Measurements from ENCODE around the gene ADGB.

DNA sequence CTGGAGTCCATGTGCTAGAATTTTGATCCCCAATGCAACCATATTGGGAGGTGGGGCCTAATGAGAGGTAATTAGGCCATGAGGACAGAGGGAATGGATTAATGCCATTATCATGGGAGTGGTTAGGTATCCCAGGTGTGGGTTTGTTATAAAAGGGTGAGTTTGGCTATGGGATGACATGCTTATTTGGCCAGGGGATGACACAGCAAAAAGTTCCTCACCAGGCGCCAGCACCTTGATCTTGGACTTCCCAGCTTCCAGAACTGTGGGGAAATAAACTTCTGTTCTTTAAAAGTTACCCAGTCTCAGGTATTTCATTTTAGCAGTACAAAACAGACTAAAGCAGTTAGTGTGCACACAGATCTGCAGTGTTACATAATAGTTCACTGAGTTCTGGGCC is 84.1 kb downstream of the ADGB start:
- TF ChIP-seq JUND (IDR thresholded peaks at IDR 0.05) (no peak), RAD21 (IDR thresholded peaks at IDR 0.05) (no peak), GABPA (IDR thresholded peaks at IDR 0.05 in 1 of 2, conservative IDR thresholded peaks at IDR 0.05 in 1 of 2) (no peak), TAF1 (conservative IDR thresholded peaks at IDR 0.05) (no peak), EGR1 (IDR thresholded peaks at IDR 0.05; ENCODE audit: low read depth in 2 of 2) (no peak), SP1 (IDR thresholded peaks at IDR 0.05) (no peak), YY1 (IDR thresholded peaks at IDR 0.05) (no peak), RXRA (IDR thresholded peaks at IDR 0.05) (no peak)
- TF ChIP-seq, protein P1, sequence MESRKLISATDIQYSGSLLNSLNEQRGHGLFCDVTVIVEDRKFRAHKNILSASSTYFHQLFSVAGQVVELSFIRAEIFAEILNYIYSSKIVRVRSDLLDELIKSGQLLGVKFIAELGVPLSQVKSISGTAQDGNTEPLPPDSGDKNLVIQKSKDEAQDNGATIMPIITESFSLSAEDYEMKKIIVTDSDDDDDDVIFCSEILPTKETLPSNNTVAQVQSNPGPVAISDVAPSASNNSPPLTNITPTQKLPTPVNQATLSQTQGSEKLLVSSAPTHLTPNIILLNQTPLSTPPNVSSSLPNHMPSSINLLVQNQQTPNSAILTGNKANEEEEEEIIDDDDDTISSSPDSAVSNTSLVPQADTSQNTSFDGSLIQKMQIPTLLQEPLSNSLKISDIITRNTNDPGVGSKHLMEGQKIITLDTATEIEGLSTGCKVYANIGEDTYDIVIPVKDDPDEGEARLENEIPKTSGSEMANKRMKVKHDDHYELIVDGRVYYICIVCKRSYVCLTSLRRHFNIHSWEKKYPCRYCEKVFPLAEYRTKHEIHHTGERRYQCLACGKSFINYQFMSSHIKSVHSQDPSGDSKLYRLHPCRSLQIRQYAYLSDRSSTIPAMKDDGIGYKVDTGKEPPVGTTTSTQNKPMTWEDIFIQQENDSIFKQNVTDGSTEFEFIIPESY (IDR thresholded peaks at IDR 0.05), result no peak
- TF ChIP-seq, protein P2, sequence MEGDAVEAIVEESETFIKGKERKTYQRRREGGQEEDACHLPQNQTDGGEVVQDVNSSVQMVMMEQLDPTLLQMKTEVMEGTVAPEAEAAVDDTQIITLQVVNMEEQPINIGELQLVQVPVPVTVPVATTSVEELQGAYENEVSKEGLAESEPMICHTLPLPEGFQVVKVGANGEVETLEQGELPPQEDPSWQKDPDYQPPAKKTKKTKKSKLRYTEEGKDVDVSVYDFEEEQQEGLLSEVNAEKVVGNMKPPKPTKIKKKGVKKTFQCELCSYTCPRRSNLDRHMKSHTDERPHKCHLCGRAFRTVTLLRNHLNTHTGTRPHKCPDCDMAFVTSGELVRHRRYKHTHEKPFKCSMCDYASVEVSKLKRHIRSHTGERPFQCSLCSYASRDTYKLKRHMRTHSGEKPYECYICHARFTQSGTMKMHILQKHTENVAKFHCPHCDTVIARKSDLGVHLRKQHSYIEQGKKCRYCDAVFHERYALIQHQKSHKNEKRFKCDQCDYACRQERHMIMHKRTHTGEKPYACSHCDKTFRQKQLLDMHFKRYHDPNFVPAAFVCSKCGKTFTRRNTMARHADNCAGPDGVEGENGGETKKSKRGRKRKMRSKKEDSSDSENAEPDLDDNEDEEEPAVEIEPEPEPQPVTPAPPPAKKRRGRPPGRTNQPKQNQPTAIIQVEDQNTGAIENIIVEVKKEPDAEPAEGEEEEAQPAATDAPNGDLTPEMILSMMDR (IDR thresholded peaks at IDR 0.05; ENCODE audit: low read depth, low read length, missing input control), result no peak
- TF ChIP-seq, protein P3, sequence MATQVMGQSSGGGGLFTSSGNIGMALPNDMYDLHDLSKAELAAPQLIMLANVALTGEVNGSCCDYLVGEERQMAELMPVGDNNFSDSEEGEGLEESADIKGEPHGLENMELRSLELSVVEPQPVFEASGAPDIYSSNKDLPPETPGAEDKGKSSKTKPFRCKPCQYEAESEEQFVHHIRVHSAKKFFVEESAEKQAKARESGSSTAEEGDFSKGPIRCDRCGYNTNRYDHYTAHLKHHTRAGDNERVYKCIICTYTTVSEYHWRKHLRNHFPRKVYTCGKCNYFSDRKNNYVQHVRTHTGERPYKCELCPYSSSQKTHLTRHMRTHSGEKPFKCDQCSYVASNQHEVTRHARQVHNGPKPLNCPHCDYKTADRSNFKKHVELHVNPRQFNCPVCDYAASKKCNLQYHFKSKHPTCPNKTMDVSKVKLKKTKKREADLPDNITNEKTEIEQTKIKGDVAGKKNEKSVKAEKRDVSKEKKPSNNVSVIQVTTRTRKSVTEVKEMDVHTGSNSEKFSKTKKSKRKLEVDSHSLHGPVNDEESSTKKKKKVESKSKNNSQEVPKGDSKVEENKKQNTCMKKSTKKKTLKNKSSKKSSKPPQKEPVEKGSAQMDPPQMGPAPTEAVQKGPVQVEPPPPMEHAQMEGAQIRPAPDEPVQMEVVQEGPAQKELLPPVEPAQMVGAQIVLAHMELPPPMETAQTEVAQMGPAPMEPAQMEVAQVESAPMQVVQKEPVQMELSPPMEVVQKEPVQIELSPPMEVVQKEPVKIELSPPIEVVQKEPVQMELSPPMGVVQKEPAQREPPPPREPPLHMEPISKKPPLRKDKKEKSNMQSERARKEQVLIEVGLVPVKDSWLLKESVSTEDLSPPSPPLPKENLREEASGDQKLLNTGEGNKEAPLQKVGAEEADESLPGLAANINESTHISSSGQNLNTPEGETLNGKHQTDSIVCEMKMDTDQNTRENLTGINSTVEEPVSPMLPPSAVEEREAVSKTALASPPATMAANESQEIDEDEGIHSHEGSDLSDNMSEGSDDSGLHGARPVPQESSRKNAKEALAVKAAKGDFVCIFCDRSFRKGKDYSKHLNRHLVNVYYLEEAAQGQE (IDR thresholded peaks at IDR 0.05), result no peak
- TF ChIP-seq, protein P4, sequence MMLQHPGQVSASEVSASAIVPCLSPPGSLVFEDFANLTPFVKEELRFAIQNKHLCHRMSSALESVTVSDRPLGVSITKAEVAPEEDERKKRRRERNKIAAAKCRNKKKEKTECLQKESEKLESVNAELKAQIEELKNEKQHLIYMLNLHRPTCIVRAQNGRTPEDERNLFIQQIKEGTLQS (IDR thresholded peaks at IDR 0.05), result no peak
- TF ChIP-seq, protein P5, sequence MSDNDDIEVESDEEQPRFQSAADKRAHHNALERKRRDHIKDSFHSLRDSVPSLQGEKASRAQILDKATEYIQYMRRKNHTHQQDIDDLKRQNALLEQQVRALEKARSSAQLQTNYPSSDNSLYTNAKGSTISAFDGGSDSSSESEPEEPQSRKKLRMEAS (IDR thresholded peaks at IDR 0.05), result no peak
